Kidney tubule cell (primary cell): ENCODE data around the gene POU6F1.
"Not testable (repeated sequence)": the region's sequence is repeated elsewhere in the genome, so short reads cannot be mapped to it uniquely, and the experiment has no call there.

ENCODE experiments used
- DNase-seq: peaks from one replicate; pipeline ENCODE4 v3.0.0-alpha.2; 2018; ENCODE audit warnings: low spot score

Gene POU6F1

GRCh38 chr12:51217968-51218606, at the start of gene POU6F1:
TSS of gene POU6F1 (minus strand) at chr12:51218062. CDS start at chr12:51206836, 11,226 bp downstream.
- peak; percentile 89 for DNase-seq

GRCh38 chr12:51265024-51265423, 47.2 kb upstream of the POU6F1 start:
- no peak for DNase-seq

- DNase-seq: no peak
These were observed 46.4 kb upstream of the POU6F1 start for GRCh38 chr12:51264297-51264696.

GRCh38 chr12:51263341-51263740, 45.5 kb upstream of the POU6F1 start:
- no peak for DNase-seq

GRCh38 chr12:51262758-51263177, 44.9 kb upstream of the POU6F1 start:
- peak; percentile 70 for DNase-seq

- not testable (repeated sequence) for DNase-seq
These were observed 41.7 kb upstream of the POU6F1 start for GRCh38 chr12:51259600-51259999.

GRCh38 chr12:51254536-51254935, 36.7 kb upstream of the POU6F1 start:
- peak; percentile 62 for DNase-seq

GRCh38 chr12:51253276-51253675, 35.4 kb upstream of the POU6F1 start:
- DNase-seq: no peak

GRCh38 chr12:51247523-51248206, 29.8 kb upstream of the POU6F1 start:
- no peak for DNase-seq

GRCh38 chr12:51246254-51246853, 28.5 kb upstream of the POU6F1 start:
- peak; percentile 61 for DNase-seq

GRCh38 chr12:51245476-51246253, 27.8 kb upstream of the POU6F1 start:
- no peak for DNase-seq

- DNase-seq: peak; percentile 21
These were observed 26.4 kb upstream of the POU6F1 start for GRCh38 chr12:51244269-51244668.

GRCh38 chr12:51242876-51243275, 25.0 kb upstream of the POU6F1 start:
- DNase-seq: no peak

- no peak for DNase-seq
These were observed 24.3 kb upstream of the POU6F1 start for GRCh38 chr12:51242120-51242519.

GRCh38 chr12:51240971-51241370, 23.1 kb upstream of the POU6F1 start:
- DNase-seq: peak; percentile 80

GRCh38 chr12:51238510-51239334, 20.9 kb upstream of the POU6F1 start, which contains the start of gene DAZAP2:
TSS of gene DAZAP2 (plus strand) at chr12:51238826. CDS start at chr12:51238908, 82 bp downstream.
- peak; percentile 97 for DNase-seq

- DNase-seq: peak; percentile 38
These were observed 20.2 kb upstream of the POU6F1 start for GRCh38 chr12:51238037-51238509.

GRCh38 chr12:51234530-51234929, 16.7 kb upstream of the POU6F1 start:
- no peak for DNase-seq

- no peak for DNase-seq
These were observed 14.8 kb upstream of the POU6F1 start for GRCh38 chr12:51232642-51233041.

- DNase-seq: no peak
These were observed 11.4 kb upstream of the POU6F1 start for GRCh38 chr12:51229116-51229809.

- DNase-seq: no peak
These were observed 10.1 kb upstream of the POU6F1 start for GRCh38 chr12:51227962-51228361.
